H1 (cell line): ENCODE results near the gene AKR7A2. TPM values are rescaled to one million over a fixed set of nuclear protein-coding genes. Genes with fewer than 3 reads are reported as not detected.

Experiments
- CHD1 ChIP-seq: IDR thresholded peaks from 2 replicates; pipeline ENCODE4 v1.6.1; 2012; ENCODE audit warnings: low read depth, low read length, improper control_type of control experiment
- KDM5A ChIP-seq: fragments of 200-600 bp; IDR thresholded peaks from 2 replicates; pipeline ENCODE4 v1.7.1; 2012; ENCODE audit warnings: mild to moderate bottlenecking, low read length, inconsistent platforms, mixed read lengths
- SAP30 ChIP-seq: fragments of 300-600 bp; sonication (generic); IDR thresholded peaks from 2 replicates; pipeline ENCODE4 v1.7.1; 2012; ENCODE audit warnings: low read length, moderate library complexity, mild to moderate bottlenecking, inconsistent platforms; ENCODE audit not compliant: insufficient read depth, insufficient replicate concordance
- polyA plus RNA-seq, 7 experiments: library from polyadenylated mRNA; depleted of rRNA in 3 of 7; stranded (reverse) in 5 of 7; unstranded in 2 of 7; fragments of >200 nt in 5 of 7; fragments of 200-250 nt in 2 of 7; gene quantifications; 1 replicate in 5 of 7; 2 replicates in 1 of 7; 4 replicates in 1 of 7; pipeline versions ENCODE4 v1.2.1 to v1.2.3, GENCODE V29; 2011 to 2013; ENCODE audit warnings: missing spikeins in 2 of 7, mixed read lengths in 2 of 7
- total RNA-seq: library from RNA; stranded (reverse); fragmentation: NEBNext Ultra II Directional; extraction: Animal tissue kit (Norgen Biotek cat#: 25700); gene quantifications from 2 replicates; pipeline ENCODE4 v1.2.1, GENCODE V29; 2021

The AKR7A2 gene
- total and polyA plus RNA-seq, 2 of the 8 experiments (the other 6 are each of a cell fraction or from before 2014, with no cell fraction given): 32.0 to 48.3 TPM

DNA sequence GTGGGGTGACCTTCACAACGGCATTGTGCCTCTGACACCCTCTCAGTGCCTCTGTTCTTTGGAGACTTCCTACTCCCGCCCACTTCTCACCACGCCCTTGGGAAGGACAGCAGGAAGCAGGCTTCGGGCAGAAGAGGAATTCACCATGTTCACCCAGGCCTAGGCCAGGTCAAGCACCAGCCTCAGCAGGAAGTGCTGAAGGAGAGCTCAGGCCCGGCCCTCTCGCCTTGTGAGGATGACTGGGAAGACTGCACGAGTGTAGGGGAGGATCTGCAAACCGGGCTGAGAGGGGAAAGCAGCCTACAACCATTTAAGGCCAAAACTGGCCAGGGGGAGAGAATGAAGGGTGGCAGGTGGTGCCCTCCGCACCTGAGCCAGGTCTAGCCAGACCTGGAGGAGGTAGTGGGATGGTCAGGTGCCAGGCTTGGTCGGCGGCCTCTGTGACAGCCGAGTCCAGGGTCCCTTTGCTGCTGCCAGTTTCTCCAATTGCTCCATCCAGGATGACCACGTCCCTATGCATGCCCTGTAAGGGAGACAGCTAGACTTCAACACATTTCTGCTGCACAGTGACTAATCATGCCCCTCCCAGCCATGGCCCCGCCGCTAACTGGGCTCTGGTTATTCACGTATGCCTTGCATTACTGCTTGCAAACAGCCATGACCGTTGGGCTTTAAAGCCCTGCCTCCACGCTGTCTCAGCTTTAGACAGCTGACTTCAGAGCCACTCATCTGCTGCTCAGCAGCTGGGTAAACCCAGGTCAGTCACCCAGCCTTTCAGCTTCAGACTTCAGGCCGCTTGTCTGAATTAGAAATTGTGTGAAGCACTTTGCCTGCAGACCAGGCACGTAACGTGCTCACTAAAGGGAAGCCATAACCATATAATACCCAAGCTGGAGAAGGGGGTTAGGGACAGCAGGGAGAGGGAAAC is 51.5 kb downstream of the AKR7A2 start (continued):
- TF ChIP-seq KDM5A: no peak
- TF ChIP-seq CHD1: no peak
- TF ChIP-seq SAP30: no peak
